Astrocyte of the hippocampus (primary cell): ENCODE data around the gene RCAN1.
"Not testable (repeated sequence)": the region's sequence is repeated elsewhere in the genome, so short reads cannot be mapped to it uniquely, and the experiment has no call there.

Experiments used
- DNase-seq: peaks from one replicate; pipeline ENCODE4 v3.0.0; 2011; ENCODE audit warnings: low read depth, low spot score

RCAN1 gene

GRCh38 chr21:34518301-34518700 is 96.6 kb downstream of the RCAN1 start:
- no peak for DNase-seq

- DNase-seq, result no peak
Measured at GRCh38 chr21:34517491-34518245, 97.2 kb downstream of the RCAN1 start.

DNA sequence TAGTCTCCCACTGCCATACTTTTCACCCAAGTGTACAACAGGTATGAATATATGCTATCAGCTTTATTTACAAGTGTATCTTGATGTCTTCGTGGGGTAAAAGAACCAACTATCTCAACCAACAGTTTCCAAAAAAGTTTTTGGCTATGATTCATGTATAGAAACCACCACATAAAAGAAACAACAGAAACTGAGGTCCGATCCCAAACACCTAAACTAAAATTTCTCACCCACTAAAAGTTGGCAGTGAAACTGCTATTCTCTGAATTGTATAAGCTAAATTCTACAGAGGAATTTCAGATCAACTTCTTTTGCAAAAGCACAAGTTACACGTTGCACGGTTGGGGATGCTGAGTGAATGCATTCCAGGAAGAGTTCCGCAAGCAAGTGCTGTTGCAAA is 97.9 kb downstream of the RCAN1 start:
- no peak for DNase-seq

GRCh38 chr21:34514576-34515115 is 100.3 kb downstream of the RCAN1 start:
- DNase-seq, result no peak

GRCh38 chr21:34513129-34513675 is 101.7 kb downstream of the RCAN1 start:
- DNase-seq, result no peak

- DNase-seq, result no peak
Measured at GRCh38 chr21:34511787-34512455, 103.0 kb downstream of the RCAN1 start, which contains the start of gene KCNE1. TSS of gene KCNE1 (minus strand) at chr21:34512210. CDS start at chr21:34449634, 62,576 bp downstream.

DNA sequence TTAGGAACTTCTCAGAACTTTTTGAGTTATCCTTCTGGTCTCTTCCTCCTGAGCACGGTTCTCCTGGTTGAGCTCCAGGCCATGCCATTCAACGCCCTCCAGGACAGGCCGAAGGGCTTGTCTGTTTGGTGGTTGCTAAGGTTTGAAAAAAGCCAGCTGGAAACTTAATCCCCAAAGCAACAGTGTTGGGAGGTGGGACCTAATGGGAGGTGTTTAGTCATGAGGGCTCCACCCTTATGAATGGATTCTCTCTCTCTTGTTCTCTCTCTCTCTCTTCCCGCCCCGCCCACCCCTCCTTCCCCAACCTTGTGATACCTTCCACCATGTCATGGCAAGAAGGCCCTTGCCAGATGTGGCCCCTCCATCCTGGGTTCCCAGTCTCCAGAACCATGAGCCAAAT is 103.7 kb downstream of the RCAN1 start:
- no peak for DNase-seq

DNA sequence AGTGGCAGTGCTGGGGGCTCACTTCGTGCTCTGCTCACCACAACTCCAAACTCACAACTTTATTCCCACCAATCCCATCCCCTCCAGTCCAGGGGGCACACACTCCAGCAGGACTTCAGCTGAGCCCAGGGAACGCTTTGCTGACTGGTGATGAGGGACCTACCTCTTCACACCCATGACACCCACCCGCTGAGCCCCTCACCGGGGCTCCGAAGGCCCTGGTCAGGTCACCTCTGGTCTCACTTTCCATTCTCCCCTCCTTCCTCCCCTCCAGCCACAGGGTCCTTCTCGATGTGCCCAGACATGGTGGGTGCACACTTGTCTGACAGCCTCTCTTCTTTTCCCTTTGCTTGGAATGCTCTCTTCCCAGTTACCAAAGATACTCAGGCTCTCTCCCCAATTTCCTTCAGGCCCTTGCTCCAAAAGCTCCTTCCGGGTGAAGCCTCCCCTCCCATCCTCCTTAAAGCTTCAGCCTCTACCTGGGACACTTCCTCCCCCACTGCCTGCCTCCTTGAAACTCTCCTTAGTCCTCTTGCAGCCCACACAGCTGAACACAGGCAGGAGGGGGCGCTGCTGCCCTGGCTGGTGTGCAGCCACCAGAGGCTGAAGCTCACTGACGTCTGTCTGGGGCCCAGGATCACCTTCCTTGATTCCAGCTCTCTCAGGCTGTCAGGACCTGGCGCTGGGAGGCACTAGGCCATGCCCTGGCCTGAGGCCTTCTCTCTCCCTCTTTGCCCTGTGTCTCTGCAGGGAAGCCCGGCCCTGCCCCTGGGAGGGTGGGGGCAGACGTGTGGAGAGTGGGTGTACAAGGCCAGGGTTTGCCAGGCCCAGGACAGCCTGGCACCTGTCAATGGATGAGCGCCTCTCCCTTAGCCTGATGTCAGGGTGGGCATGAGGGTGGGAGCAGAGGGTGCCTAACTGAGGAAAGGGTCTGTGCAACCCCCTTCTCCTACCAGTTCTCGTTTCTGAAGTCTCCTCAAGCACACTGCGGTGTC is 104.5 kb downstream of the RCAN1 start:
- DNase-seq, result no peak

- no peak for DNase-seq
Measured at GRCh38 chr21:34509151-34509550, 105.8 kb downstream of the RCAN1 start.

DNA sequence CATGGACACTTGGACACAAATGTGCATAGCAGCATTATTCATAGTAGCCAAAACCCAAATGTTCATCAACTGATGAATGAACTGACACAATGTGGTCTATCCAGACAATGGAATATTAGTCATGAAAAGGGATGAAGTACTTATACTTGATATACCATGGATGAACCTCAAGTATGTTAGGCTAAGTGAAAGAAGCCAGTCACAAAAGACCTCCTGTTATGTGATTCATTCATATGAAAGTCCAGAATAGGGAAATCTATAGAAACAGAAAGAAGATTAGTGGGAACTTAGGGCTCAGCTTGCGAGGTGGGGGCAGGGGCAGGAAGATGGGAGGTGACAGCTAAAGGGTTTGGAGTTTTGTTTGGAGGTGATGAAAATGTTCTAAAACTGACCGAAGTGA is 110.3 kb downstream of the RCAN1 start:
- DNase-seq, result no peak

GRCh38 chr21:34502480-34503106 is 112.3 kb downstream of the RCAN1 start:
- DNase-seq, result no peak

GRCh38 chr21:34501716-34502115 is 113.2 kb downstream of the RCAN1 start:
- DNase-seq, result no peak

DNA sequence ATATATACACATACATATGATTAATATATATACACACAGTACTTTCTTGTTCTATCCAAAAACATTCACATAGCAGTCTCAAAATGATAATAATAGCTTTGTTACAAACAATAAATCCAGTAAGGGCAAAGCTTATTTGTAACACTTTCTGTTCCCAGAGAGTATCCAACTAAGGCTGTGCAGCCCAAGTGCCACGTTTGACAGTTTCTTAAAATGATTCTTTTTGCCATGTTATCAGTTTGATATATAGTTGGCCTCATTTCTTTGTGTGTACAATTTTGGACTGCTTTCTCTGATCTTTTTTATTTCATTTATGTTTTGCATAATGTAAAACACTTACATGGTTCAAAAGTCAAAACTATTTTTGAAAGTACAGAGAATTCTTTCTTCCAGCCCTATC is 114.7 kb downstream of the RCAN1 start:
- DNase-seq, result no peak

DNA sequence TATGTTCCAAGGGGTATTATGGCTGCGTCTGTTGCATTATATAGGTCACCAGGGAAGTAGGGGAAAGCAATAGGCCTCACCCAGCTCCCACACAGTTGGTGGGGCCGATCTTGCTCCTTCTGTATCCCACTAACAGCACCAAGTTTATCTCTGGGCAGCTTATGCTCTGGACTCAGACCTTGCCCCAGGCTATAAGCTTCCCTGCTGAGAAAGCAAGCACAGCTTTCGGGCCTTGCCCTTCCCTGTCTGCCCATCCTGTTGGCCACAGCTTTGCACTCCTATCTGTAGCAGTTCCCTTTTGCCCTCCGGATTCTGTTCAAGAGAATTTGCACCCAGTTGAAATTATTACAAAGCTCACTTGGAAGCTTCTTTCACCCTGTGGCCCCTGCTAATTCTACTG is 115.8 kb downstream of the RCAN1 start:
- DNase-seq, result no peak

DNA sequence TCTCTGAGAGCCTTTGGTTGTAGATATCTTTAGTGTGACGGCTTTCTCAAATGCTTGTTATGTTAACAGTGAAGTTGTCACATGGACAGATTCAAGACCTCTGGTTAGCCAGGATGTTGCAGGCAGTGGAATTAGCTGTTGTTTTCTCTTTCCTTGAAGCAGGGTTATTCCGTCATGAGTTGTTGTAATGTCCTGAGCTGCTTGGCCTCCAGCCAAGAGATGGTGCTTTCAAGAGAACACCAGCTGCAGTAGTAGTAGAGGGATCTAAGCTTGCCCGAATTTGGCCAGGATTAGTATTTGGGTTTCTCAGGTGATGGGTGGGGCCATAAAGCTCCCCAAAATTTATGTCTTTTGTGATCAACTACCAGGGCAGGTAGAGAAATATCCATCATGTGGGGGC is 116.3 kb downstream of the RCAN1 start:
- no peak for DNase-seq

DNA sequence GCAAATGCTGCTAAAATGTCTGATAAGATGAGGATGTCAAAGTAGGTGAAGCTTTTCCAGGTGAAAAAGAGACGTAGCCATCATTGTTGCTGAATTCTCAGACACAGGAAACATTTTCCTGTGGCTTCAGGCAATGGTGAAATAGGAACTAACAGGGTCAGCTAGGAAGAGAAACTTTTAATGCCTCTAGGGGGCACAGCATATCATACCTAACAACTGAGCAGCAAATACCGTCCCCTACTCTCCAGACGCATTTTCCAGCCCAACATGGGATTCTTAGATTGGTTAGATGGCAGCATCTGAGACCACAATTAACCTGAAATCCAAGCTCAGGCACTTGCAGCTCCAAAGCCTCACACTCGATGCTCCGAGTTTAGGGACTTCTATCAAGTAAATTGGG is 131.1 kb downstream of the RCAN1 start:
- not testable (repeated sequence) for DNase-seq

GRCh38 chr21:34483435-34483834 is 131.5 kb downstream of the RCAN1 start:
- DNase-seq, result not testable (repeated sequence)

DNA sequence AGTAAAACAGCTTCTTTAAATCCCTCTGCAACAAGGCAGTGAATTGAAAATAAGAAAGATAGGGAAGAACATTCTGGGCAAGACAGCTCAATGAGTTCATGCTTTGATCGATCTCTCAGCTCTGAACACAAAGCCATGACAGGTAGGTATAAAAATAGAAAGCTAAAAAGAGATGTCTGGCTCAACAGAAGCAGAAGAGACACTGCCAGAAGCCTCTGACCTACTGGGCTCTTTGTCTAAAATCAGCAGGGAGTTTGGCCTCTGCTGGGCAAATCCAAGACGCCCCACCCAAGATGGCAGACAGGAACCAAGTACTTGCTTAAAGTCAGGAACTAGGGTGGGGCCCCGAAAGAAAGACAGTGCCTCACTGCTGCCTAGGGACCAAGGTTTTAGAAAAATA is 147.6 kb downstream of the RCAN1 start:
- not testable (repeated sequence) for DNase-seq
